ENCODE data around the gene CX3CR1. TPM values are rescaled to one million over a fixed set of nuclear protein-coding genes. Genes with fewer than 3 reads are reported as not detected.
A peak's percentile ranks its signal among the peaks of the same experiment; 100 is the strongest.

CX3CR1 gene
- total RNA-seq, 2 experiments from 2014 or later = 0.13 TPM; not detected in 1

DNA sequence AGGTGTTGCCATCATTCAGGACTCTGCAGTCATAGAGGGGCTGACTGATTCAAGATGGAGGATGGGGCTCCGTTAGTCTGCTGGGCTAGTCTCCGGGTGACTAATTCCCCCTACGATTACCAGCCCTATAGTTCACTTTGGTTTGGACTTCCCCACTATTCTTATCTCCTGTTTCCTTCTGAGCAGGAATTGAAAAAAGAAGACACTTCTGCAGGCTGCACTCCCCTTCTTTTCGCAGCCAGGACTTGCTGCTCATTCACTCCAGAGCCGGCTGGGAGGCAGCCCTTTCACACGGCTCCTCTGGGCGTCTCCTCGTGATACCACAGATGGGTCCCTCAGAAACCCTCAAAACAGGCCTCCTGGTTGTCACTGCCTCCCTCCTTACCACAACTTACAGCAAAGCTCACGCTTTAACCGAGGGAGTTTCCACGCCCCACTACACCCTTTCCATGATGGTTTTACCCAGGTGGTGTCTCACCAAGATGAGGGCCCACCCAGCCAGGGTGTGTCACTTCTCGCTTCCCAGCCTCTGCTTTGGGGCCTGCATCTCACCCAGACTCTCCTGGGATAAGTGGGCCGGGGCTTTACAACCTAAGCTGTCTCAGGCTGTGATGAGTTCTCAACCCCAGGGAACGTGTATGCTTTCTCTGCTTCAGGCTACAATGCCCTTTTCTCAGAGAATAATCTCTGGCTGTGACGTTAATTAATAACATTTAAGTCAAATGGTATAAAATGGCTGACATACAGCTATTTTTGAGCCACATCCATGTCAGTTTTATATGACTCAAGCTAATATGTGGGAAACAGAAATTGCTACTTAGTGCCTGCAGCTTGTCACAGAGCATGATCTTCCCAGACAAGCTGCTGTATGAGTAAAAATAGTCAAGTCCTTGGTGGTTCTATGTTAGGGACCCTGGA lies 11.9 kb downstream of the CX3CR1 start:
- DNase-seq (ENCODE audit: low spot score) = no peak
- intact Hi-C loops (cut with micrococcal nuclease; ENCODE audit: unreplicated experiment) = no loop called here
- Histone ChIP-seq H2AFZ (ENCODE audit: low read length) (no peak overlapping the region), H3K79me2 (ENCODE audit: insufficient read depth, low read depth, low read length) (no peaks in the 10 kb centered on the region), H3K9me3 (ENCODE audit: low read length) (no peaks in the 10 kb centered on the region), H3K4me3 (ENCODE audit: low read depth, low read length, poor library complexity, severe bottlenecking) (no peak overlapping the region), H3K27ac (ENCODE audit: low read depth, low read length, poor library complexity, severe bottlenecking) (no peak overlapping the region), H3K36me3 (ENCODE audit: insufficient read depth, low read length) (no peaks in the 10 kb centered on the region), H3K4me1 (ENCODE audit: insufficient read depth, low read length, poor library complexity, severe bottlenecking) (no peaks in the 10 kb centered on the region), H4K20me1 (ENCODE audit: insufficient read depth, low read length) (no peaks in the 10 kb centered on the region), H3K9me2 (ENCODE audit: insufficient read depth, low read length) (no peaks in the 10 kb centered on the region), H3K4me2 (ENCODE audit: low read length) (no peak overlapping the region)
- BruUV-seq (replicated peaks) = no TSS peak
- TF ChIP-seq, protein P1, sequence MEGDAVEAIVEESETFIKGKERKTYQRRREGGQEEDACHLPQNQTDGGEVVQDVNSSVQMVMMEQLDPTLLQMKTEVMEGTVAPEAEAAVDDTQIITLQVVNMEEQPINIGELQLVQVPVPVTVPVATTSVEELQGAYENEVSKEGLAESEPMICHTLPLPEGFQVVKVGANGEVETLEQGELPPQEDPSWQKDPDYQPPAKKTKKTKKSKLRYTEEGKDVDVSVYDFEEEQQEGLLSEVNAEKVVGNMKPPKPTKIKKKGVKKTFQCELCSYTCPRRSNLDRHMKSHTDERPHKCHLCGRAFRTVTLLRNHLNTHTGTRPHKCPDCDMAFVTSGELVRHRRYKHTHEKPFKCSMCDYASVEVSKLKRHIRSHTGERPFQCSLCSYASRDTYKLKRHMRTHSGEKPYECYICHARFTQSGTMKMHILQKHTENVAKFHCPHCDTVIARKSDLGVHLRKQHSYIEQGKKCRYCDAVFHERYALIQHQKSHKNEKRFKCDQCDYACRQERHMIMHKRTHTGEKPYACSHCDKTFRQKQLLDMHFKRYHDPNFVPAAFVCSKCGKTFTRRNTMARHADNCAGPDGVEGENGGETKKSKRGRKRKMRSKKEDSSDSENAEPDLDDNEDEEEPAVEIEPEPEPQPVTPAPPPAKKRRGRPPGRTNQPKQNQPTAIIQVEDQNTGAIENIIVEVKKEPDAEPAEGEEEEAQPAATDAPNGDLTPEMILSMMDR (conservative IDR thresholded peaks at IDR 0.05; ENCODE audit: low read length) = no peak
- TF ChIP-seq EZH2phosphoT487 (IDR thresholded peaks at IDR 0.05; ENCODE audit: borderline replicate concordance, low read depth, low read length) = no peak
- CTCF ChIA-PET (ENCODE audit: unreplicated experiment) = no interaction called here
- POLR2A ChIA-PET = interaction anchor here (0.7 to 1.9 kb wide), 5 partner anchors 9 to 20 kb away, joined by 3 to 6 read pairs (median 4); no protein-coding TSS in a partner anchor

DNA sequence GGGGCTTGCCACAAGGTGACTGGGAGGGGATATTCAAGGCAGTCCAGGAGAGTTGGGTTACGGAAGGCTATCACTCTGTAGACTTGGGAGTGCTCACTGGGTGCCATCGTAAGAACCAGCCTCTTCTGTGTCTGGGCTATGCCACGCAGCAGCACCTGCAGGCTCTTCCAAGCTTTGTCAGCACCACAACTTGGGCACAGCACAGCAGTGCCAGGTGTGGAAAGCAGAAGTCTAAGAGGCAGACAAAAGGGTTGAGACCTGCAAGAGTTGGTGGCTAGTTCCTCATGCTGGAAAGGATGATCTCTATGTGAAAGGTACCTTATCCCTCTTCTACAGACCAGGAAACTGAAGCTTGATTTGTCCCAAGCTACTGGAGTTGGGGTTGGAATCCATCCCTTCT lies 15.8 kb downstream of the CX3CR1 start:
- no TSS peak for BruUV-seq (replicated peaks)
- H2AFZ ChIP-seq (ENCODE audit: low read length) = no peak overlapping the region
- H4K20me1 ChIP-seq (ENCODE audit: insufficient read depth, low read length) = no peaks in the 10 kb centered on the region
- ChIA-PET CTCF (ENCODE audit: unreplicated experiment) (no interaction called here), POLR2A (interaction anchor here (0.7 to 1.8 kb wide), 6 partner anchors 13 to 51 kb away, joined by 3 to 5 read pairs (median 3); no protein-coding TSS in a partner anchor)
- no peaks in the 10 kb centered on the region for H3K36me3 ChIP-seq (ENCODE audit: insufficient read depth, low read length)
- no peak overlapping the region for H3K4me3 ChIP-seq (ENCODE audit: low read depth, low read length, poor library complexity, severe bottlenecking)
- H3K79me2 ChIP-seq (ENCODE audit: insufficient read depth, low read depth, low read length) = no peaks in the 10 kb centered on the region
- H3K4me1 ChIP-seq (ENCODE audit: insufficient read depth, low read length, poor library complexity, severe bottlenecking) = peaks cover 16% of the 10 kb centered on the region
- TF ChIP-seq EZH2phosphoT487 (IDR thresholded peaks at IDR 0.05; ENCODE audit: borderline replicate concordance, low read depth, low read length) = no peak
- TF ChIP-seq, protein P1 (conservative IDR thresholded peaks at IDR 0.05; ENCODE audit: low read length) = no peak
- no peaks in the 10 kb centered on the region for H3K9me3 ChIP-seq (ENCODE audit: low read length)
- DNase-seq (ENCODE audit: low spot score) = peak; percentile 37
- H3K9me2 ChIP-seq (ENCODE audit: insufficient read depth, low read length) = no peaks in the 10 kb centered on the region
- intact Hi-C loops (cut with micrococcal nuclease; ENCODE audit: unreplicated experiment) = no loop called here
- H3K4me2 ChIP-seq (ENCODE audit: low read length) = no peak overlapping the region
- H3K27ac ChIP-seq (ENCODE audit: low read depth, low read length, poor library complexity, severe bottlenecking) = no peak overlapping the region

DNA sequence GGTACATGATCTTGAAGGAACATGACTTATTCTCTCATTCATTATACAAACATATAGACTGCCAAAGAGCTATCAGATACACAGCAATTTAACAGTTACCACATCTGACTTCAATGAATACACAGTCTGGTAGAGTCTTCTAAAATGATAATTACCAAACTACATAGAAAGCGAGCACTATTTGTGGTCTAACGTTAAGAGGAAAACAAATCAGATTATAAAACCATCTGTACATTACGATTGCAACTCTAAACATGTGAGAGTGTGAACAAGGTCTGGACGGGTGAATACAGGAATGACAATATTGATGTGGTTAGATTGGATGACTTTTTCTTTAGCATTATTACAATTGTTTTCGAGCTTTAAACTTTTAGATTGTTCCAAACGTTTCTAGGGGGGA lies 16.3 kb downstream of the CX3CR1 start:
- Histone ChIP-seq H2AFZ (ENCODE audit: low read length) (no peak overlapping the region), H4K20me1 (ENCODE audit: insufficient read depth, low read length) (no peaks in the 10 kb centered on the region), H3K9me2 (ENCODE audit: insufficient read depth, low read length) (no peaks in the 10 kb centered on the region), H3K27ac (ENCODE audit: low read depth, low read length, poor library complexity, severe bottlenecking) (no peak overlapping the region), H3K79me2 (ENCODE audit: insufficient read depth, low read depth, low read length) (no peaks in the 10 kb centered on the region), H3K4me3 (ENCODE audit: low read depth, low read length, poor library complexity, severe bottlenecking) (no peak overlapping the region), H3K4me1 (ENCODE audit: insufficient read depth, low read length, poor library complexity, severe bottlenecking) (peaks cover 16% of the 10 kb centered on the region), H3K36me3 (ENCODE audit: insufficient read depth, low read length) (no peaks in the 10 kb centered on the region), H3K4me2 (ENCODE audit: low read length) (no peak overlapping the region), H3K9me3 (ENCODE audit: low read length) (no peaks in the 10 kb centered on the region)
- no peak for DNase-seq (ENCODE audit: low spot score)
- intact Hi-C loops (cut with micrococcal nuclease; ENCODE audit: unreplicated experiment) = no loop called here
- POLR2A ChIA-PET = interaction anchor here (0.6 to 1.8 kb wide), 7 partner anchors 13 to 51 kb away, joined by 3 to 5 read pairs (median 3); no protein-coding TSS in a partner anchor
- no TSS peak for BruUV-seq (replicated peaks)
- TF ChIP-seq, protein P1 (conservative IDR thresholded peaks at IDR 0.05; ENCODE audit: low read length) = no peak
- CTCF ChIA-PET (ENCODE audit: unreplicated experiment) = no interaction called here
